CD4-positive, alpha-beta T cell treated with Interleukin-21 for 1 hour (primary cell): ENCODE measurements around the gene SNRNP48.

ENCODE experiments used
- DNase-seq: peaks from one replicate; pipeline ENCODE4 v3.0.0-alpha.2; 2020

Gene SNRNP48

DNA sequence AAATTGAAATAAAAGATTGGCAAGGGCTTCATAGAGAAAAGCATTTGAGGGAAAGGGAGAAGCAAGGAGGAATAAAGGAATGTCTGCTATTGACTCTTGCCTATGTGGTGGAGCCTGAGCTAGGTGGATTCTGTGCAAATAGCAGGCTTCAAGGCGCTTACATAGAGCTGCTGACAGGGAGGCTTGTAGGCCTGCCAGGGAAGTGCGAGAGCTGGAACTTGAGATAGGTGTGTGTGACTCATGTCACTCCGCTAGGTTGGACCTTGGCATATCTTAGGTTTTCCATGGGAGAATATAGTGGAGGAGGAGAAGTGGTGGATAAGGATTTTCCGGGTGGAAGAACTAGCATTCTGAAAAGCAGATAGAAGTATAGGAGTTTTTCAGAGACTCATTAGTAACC, 14.0 kb downstream of the SNRNP48 start:
- no peak for DNase-seq

DNA sequence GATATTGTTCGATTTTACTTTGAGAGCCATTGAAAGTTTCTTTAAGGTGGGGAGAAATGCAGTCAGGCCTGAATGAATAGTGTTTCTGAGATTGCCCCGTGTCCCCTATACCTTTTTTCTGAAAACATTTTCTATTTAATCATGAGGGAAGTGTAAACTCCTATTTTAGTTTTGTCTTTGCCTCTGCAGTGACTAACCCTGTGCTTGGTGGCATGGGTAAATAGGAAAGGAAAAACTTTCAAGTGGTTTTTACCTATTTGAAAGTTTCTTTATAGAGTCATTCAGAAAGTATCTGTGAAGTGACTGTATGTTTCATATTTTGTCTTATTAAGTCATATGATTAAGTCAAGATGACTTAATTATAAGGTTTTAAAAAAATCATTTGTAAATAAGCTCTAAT, 14.5 kb downstream of the SNRNP48 start:
- no peak for DNase-seq

DNA sequence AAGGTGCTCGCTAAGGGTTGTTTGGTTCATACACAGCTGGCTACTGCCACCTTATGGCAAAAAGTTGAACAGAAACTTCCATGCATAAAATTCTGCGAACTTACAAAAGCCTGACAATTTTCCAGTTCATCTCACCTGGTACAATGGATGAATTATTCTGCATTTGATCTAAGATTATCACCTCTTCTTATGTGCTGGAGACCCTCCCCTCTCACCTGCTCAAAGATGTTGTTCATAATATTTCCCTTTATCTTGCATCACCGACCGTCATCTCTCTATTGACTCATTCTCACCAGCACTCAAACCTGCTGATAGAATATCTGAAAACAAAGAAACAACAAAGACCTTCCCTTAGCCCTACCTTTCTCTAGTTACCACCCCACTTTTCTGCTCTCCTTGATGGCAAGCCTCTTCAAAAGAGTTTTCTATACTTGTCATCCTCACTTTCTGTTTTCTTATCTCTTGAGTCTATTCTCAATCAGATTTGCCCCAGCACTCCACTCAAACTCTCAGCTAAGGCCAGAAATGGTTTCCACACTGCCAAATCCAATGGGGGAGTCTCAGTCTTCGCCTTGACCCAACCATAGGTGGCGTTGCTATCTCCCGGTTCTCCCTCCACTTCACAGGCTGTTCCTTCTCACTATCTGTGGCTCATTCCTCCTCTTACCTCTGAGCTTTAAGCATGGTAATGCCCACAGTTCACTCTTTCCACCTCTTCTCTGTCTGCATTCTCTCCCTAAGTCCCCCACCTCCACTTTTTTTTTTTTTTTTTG, 25.8 kb downstream of the SNRNP48 start:
- peak; percentile 52 for DNase-seq

DNA sequence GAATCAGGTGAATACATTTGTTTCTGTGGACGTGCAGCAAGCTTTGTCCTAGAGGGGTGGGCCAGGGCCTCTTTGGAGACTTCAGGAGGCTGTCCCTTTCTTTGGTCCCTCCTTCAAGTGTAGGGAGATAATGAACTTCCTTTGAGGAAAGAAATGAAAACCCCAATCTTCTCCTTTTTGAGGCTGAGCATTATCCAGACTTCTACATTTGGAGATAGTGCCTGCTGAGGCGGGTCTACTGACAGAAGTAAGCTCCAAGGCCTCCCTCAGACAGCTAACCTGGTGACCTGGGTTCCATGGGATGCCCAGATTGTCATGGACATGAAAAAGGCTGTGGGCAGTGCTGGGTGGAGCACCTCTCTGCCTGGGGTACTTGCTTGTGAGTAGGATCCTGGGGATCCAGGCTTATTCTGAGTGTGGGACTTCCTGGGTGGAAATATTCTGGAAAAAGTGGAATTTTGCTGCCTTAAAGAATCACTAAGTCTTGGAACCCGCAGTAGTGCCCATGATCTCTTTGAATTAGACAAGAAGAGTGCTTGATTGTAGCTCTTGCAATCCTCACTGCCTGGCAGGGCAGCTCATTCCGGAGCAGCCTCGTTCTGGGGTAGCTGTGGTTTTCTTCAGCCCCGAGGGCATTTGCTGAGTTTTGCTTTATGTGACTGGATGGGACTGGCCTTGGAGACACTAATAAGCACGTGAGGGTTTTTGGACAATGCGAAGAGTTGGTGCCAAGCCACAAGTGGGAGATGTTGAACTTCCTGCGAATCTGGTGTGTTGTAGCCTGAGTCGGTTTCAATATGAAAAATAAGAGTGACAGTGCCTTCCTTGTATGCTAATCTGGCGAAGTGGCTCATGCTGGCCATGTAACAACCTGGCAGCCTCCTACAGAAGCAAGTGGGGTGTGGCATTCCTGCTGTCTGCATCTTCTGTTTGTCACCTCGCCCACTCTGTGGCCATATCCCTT, 28.1 kb downstream of the SNRNP48 start:
- DNase-seq: peak; percentile 2

DNA sequence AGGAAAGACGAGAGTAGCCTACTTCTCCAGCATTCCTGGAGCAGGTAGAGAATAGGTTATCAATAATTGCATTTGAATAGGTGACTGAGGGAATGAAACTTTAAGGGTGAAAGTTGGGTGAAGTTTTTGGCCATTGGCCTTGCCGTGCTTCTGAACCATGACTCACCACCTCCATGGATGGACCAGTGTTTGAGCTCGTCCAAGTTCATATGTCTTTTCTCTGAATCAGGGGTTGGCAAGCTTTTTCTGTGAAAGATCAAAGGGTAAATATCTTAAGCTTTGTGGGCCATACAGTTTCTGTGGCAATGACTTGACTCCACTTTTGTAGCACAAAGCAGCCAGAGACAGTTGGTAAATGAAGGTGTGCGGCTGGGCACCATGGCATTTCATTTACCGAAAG, 31.8 kb downstream of the SNRNP48 start:
- no peak for DNase-seq

DNA sequence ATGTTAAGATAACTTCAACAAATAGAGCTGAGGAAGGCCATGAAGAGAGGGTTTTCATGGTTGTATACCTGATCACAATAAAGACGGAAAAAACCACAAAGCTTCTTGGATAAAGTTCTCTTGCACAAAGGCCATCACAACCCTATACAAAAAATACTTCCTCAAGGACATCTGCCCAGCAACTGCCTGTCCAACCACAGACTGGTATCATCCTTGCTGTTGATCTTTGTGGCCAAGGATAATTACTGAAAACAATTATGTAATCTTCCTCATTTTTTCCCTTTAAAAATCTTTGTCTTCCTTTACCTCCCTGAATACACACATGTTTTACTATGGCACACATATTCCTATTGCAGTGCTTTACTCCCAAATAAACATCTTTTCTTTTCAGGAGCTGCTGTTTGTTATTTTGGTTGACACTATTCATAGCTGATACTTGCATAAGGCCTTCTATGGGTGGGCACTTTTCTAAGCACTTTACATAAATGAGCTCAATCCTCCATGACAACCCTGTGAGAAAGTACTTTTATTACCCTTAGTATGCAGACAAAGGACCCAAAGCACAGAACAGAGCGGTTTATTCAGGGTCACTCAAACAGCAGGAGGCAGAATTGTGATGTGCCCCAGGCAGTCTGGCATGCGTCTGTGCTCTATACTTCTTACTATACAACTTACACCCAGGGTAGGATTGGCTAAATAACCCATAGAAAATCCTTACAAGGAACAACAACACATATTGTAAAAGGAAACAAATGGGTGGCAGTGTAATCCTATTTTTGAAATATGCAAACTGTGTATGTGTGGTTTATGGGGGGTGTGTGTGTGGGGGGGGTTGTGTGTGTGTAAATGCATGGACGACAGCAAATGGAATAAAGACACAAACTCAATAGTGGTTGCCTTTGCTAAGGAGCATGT, 35.1 kb downstream of the SNRNP48 start:
- no peak for DNase-seq

DNA sequence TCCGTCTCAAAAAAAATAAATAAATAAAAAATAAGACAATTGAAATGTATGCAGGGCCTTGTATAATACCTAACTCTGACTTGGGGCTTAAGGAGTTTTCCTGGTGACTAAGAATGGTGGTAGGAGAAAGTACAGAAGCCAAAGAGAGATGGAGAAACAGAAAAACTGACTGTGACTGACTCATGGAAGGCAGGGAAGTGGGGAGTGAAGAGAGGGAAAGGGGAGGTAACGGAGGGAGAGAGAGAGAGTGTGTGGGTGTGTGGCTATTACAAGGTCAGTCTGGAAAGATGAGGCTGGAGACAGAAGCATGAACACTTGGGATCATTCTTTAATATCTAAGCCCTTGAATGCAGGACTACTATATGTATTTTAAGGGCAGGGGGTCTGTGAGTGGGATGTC, 38.5 kb downstream of the SNRNP48 start:
- DNase-seq: no peak

DNA sequence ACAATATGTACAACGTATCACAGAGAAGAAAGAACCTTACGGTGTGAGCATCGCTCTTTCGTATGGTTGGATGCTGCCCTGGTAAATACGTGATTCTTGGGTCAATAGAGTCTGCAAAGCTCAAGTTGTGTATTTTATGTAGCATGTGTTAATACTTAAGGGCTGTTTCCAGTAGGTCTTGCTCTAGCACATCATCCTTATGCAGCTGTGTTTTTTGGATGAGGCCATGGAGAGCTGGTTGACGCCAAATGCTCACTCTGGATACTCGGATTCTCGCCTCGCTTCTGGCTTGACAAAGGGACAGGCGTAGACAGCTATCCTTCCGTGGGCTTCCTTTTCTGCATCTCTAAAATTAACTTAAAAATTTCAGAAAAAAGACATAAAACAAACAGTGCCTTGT, 38.9 kb downstream of the SNRNP48 start:
- DNase-seq: no peak

DNA sequence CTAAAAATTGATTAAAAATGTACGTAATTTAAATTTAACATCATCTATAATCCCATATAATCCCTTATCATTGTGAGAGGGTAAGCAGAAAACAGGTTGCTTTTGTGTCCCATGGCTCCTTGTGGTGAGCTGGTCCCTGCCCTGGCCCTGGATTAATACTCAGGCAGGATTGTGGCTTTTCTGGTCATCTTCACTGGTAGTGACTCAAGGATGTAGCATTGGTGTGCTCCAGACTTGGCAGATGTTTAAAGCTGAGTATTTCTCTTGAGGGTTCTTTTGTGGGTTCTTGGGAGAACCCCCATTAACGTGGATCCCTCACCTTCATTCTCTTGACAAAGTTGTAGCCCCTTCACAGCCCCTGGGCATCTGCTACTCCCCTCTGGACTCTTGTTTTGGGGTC, 39.3 kb downstream of the SNRNP48 start:
- no peak for DNase-seq

DNA sequence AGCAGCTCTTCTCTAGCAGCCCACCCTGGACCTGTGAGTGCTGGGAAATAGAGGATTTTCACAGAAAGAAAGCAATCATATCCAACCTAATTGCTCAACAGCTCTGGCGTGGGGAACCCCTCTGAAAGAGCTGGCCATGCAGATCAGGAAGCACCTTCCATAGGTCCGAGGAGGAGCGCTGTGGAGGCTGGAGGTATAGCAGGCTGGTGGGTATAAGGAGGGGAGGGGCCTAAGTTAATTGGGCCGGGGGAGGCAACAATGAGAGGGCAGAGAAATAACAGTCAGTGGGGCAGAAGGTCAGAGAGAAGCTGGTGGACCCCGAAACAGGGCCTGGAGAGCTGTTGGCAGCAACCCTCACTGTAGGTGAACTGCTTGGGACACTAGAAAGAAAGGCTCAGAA, 40.8 kb downstream of the SNRNP48 start:
- DNase-seq: no peak

DNA sequence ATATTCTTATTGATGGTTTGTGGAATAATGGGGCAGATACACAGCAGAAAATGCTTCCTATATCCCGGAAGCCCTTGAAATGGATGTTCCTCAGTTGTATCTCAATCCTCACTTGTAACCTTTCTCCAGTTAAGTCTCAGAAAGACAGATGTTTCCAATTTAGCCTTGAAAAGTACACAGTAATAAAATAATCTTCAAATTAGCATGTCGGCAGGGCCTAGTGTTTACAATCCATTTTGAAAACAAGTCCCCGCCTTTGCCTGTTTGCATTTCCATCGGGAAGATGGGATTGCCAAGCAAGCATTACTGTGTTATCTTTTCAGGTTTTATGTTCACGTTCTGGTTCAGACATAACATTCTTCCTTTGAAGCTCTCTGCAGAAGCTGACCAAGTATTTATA, 41.5 kb downstream of the SNRNP48 start:
- no peak for DNase-seq

DNA sequence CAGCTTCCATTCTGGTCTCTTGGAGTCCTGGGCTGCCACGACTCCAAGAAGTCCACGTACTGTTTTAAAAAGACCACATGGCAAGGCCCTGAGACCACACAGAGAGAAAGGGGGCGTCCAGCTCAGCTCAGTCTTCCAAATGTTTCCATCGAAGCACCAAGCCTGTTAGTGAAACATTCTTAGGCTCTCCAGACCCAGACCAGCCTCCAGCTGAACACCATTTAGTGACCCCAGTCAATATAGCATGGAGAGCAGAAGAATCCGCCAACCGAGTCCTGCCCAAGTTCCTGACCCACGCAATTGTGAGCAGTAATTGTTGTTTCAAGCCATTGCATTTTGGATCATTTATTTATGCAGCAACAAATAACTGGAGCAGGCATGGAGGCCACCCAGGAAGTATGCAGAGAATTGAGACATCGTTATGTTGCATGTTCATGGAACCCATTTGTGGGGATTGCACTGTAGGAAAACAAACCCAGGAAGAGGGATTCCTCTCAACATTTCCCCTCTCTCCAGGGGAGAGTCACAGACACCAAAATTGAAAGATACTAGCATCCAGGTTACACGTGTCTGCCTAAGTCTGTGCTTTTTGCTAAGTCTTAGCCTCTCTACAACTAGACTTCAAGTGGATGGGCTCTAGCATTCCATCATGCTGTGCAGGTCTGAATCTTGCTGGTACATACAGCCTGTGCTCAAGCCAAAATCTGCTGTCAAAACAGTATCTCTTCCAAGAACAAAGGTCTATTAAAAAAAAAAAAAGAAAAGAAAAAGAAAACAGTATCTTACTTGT, 42.7 kb downstream of the SNRNP48 start:
- DNase-seq: no peak

DNA sequence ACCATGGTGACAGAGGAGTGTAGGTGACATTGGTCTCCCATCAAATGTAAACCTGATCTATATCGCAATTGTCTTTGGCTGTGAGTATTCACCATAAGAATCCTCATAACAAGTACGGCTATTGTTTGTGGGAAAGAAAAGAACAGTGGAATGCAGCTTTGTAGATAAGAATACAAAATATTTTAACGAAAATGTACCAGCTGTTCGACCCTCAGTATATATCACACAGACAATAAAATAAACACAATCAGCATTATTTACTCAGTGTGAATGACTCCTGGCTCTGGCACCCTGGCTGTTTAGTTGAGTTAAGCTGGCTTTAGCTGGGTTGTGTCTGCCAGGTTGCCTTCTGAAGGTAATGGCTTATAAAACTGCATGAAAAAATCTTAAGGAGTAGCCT, 43.4 kb downstream of the SNRNP48 start:
- no peak for DNase-seq

DNA sequence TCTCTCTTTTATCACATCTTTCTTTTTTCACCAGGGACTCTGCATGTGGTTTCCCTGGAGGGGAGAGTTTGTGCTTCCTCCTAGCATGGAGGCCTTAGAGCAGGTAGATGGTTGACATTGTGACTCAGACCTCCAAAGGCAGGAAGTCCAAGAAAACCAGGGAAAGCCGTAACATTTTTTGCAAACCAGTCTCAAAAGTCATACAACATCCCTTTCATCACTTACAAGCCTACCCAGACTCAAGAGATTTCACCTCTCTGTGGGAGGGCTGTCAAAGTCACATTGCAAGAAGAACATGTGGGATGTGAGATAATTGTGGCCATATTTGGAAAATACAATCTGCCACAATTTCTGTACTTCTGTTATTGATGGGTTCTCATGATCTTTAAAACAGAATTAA, 46.2 kb downstream of the SNRNP48 start:
- no peak for DNase-seq

DNA sequence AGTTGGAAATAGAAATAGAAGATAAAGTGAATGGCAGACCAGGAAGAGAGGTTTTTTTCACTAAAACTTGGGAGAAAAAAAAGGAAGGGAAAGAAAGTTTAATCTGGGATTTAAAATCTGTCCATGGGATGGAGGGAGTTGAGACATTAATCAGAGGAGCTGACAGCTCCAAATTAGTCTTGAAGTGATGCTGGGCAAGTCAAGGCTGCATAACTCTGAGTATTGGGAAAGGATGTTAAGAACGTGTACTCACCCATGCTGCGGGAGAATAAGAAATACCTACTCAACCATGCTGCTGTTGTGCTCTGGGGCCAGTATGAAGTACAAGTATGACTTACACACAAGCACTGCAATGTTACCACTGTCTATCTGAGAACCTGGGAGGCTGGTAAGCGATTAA, 47.5 kb downstream of the SNRNP48 start:
- no peak for DNase-seq

DNA sequence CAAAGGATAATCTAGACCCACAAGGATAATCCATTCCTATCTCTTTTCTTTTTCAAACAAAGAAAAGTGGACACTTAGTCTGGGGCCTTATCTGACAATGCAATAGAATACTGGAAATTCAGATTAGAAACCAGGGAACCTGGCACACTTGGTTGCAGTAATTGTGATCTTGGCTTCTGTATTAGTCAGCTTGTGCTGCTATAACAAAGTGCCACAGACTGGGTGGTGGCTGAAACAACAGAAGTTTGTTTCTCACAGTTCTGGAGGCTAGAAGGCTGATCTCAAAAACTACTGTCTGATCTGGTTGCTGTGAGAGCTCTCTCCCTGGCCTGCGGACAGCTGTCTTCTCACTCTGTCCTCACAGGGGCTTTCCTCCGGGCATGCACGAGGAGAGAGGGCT, 49.4 kb downstream of the SNRNP48 start:
- no peak for DNase-seq

DNA sequence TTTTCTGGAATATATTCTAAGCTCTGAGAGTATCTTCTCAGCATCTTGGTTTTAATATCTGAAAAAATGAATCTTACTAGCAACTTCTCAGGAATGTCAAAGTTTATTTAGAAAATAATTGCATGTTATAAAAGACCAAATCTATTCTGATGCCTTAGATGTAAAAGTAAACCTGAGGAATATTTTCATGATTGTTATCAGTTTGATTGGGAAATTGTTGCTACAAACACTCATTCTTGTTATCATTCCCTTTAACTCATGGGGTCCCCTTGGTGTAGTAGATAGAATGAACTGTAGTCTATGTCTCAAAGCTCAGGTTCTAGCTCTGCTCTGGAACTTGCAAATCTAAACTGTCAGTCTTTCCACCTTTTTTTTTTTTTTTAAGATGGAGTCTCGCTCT, 50.0 kb downstream of the SNRNP48 start:
- no peak for DNase-seq

DNA sequence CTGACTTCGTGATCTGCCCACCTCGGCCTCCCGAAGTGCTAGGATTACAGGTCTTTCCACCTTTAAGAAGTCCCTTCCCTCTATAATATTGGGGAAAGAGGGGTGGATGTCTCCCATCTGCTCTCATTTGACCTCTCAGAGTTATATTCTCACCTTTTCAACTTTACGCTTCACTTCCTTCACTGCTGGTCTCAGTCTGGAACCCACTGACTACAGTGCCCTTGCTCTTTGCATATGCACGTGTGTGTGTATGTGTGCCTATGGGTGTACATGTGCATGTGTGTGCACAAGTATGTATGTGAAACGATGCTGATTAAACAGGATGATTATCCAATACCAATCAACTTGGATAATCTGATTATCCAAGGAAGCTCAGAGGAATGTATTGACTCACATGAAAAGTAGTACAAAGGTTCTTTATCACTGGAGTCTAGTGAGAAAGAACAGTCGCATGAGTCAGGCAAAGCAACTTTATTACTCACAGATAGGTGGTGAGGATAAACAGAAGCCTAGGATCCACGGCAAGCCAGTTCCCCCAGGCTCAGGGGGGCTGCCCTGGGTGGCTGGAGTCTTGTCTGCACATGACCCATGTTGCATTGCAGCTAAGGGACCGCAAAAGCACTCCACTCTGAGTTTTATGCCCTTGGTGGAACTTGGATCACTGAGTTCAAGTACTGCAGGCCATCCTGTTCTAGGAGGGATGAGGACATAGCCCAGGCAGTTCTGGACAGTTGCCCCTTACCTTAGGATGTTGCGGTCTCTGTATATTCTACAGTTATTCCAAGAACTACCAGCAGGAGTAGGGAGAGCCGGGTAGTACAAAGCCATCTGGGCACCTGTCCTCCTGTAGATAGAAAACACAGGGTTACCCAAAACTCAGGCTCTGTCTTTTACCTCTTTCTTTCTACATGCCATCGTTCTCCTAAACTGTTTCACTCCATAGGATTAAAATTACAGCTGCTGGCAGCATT, 50.9 kb downstream of the SNRNP48 start:
- no peak for DNase-seq

DNA sequence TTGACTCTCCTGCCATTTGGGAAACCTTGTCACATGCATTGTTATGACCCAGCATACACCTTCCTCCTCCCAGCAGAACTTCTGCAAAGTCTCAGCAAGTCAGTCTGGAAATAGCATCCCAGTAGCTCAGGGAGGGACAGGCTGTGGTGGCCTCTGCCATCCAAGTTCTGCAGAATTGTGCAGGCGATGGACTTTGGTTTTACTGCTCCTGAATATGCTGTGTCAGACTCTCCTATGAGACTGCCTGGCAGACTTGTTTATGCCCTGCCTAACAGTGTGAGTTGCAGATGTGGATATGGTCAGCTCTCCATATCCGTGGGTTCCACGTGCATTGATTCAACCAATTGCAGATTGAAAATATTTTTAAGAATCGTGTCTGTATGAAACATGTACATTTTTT, 52.8 kb downstream of the SNRNP48 start:
- DNase-seq: no peak

DNA sequence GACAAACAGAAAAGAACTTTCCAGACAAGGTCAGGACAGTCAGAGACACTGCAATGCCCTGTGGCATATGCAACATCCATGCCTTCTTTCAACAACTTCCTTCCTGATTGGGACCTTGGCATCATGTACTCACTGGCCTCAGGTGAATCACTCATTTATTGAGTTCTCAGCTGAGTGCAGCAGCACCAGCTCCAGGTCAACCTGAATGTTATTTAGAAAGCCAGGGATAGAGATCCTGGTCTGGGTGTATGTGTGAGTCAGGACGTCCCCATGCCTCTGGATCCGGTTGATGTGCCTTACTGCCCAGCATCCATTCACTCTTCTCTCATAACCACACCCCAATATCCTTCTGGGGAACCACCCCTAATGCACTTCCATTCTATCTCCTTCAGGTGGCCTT, 54.4 kb downstream of the SNRNP48 start:
- no peak for DNase-seq

DNA sequence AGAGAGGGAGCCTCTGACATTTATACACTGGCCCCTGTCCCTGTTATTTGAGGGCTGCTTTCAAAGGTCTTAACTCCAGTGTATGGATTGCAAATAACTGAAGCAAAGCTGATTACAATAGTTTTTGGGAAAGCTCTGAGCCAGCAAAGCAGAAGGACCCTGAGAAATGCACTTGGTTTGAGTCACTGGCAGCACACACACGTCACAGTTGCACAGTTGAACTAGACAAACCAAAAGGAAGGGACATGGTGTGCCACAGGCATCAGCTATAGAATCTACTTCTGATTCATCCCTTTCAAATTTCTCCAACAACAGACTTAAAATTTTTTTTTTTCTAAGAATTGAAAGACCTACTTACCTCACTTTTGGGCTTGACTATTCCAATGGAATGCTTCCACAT, 56.4 kb downstream of the SNRNP48 start:
- DNase-seq: no peak
